A549 treated with CORT108297 at 1 μM for 4 hours (cell line): Measurements from ENCODE around the gene TRIM43B. TPM values are rescaled to one million over a fixed set of nuclear protein-coding genes. Genes with fewer than 3 reads are reported as not detected.

ENCODE experiments used
- total RNA-seq: library from RNA; stranded (reverse); fragments of 200-300 nt; extraction: Qiagen RNA extraction; gene quantifications from 5 replicates; pipeline ENCODE4 v1.2.3, GENCODE V29; 2022

The TRIM43B gene
- not detected in 5 replicates for total RNA-seq

GRCh38 chr2:95484654-95485053 lies at the start of gene TRIM43B:
TSS of gene TRIM43B (minus strand) at chr2:95484754. CDS start at chr2:95482714, 2,040 bp downstream.

Other genes starting within 250 kb of the TRIM43B start
- gene PROM2, start 210.3 kb downstream of the TRIM43B start, total RNA-seq: 0.06 to 0.23 TPM in 2 of 5 replicates, not detected in the others
- 1.1 to 2.4 TPM (median 1.6 TPM) in 5 replicates for gene KCNIP3, start 187.4 kb downstream of the TRIM43B start, total RNA-seq
- 25.7 to 31.6 TPM (median 29.9 TPM) in 5 replicates for gene FAHD2A, start 82.0 kb downstream of the TRIM43B start, total RNA-seq
- gene TRIM43, start 107.2 kb upstream of the TRIM43B start, total RNA-seq: 0.07 TPM in 1 of 5 replicates, not detected in the others